ENCODE measurements around the gene STARD13. TPM values are rescaled to one million over a fixed set of nuclear protein-coding genes. Genes with fewer than 3 reads are reported as not detected.

The STARD13 gene
- total RNA-seq, 2 donors from 2014 or later, result 18.9 to 29.7 TPM

GRCh38 chr13:33251131-33251661 lies 34.4 kb downstream of the STARD13 start:
- TF ChIP-seq CTCF (IDR thresholded peaks at IDR 0.05) (no peak), POLR2A (IDR thresholded peaks at IDR 0.05) (no peak)
- Histone ChIP-seq H3K9me3 (no peaks in the 10 kb centered on the region), H3K27ac (peak overlapping the region in 1 of 4 donors; percentile 29), H3K27me3 (no peaks in the 10 kb centered on the region), H3K4me1 (peaks cover under 1% of the 10 kb centered on the region), H3K4me3 (no peak overlapping the region), H3K36me3 (replicated peaks in 1 of 2; ENCODE audit: insufficient read depth in 1 of 2, low read depth in 2 of 2) (no peaks in the 10 kb centered on the region)
- ATAC-seq (peak; percentile 30), DNase-seq (peak in 1 of 4 donors; percentile 40)
- 44 to 49% methylated on average over 2 of the region's 2 CpGs for WGBS, 2 donors
- intact Hi-C loops (cut with DNase I), result no loop called here

- Histone ChIP-seq H3K27ac (peak overlapping the region in 1 of 4 donors; percentile 29), H3K4me1 (peaks cover 6% of the 10 kb centered on the region), H3K4me3 (no peak overlapping the region), H3K27me3 (no peaks in the 10 kb centered on the region), H3K36me3 (replicated peaks in 1 of 2; ENCODE audit: insufficient read depth in 1 of 2, low read depth in 2 of 2) (no peaks in the 10 kb centered on the region), H3K9me3 (no peaks in the 10 kb centered on the region)
- intact Hi-C loops (cut with DNase I), result no loop called here
- DNase-seq (no peak), ATAC-seq (no peak)
- TF ChIP-seq CTCF (IDR thresholded peaks at IDR 0.05) (no peak), POLR2A (IDR thresholded peaks at IDR 0.05) (no peak)
Observed at GRCh38 chr13:33250609-33251008, 34.9 kb downstream of the STARD13 start.

- DNase-seq (no peak), ATAC-seq (no peak)
- peaks cover 10% of the 10 kb centered on the region for H3K4me1 ChIP-seq
- H3K9me3 ChIP-seq, result no peaks in the 10 kb centered on the region
- 84 to 89% methylated on average over 3 of the region's 3 CpGs for WGBS, 2 donors
- H3K27me3 ChIP-seq, result no peaks in the 10 kb centered on the region
- no peak overlapping the region for H3K27ac ChIP-seq
- no peaks in the 10 kb centered on the region for H3K36me3 ChIP-seq (replicated peaks in 1 of 2; ENCODE audit: insufficient read depth in 1 of 2, low read depth in 2 of 2)
- intact Hi-C loops (cut with DNase I), result no loop called here
- H3K4me3 ChIP-seq, result no peak overlapping the region
- no peak for TF ChIP-seq POLR2A (IDR thresholded peaks at IDR 0.05)
Observed at GRCh38 chr13:33249894-33250293, 35.7 kb downstream of the STARD13 start.

- TF ChIP-seq POLR2A (IDR thresholded peaks at IDR 0.05) (no peak), CTCF (IDR thresholded peaks at IDR 0.05) (no peak)
- intact Hi-C loops (cut with DNase I), result no loop called here
- Histone ChIP-seq H3K27ac (peak overlapping the region in 1 of 4 donors; percentile 10), H3K4me3 (no peak overlapping the region), H3K36me3 (replicated peaks in 1 of 2; ENCODE audit: insufficient read depth in 1 of 2, low read depth in 2 of 2) (no peaks in the 10 kb centered on the region), H3K27me3 (no peaks in the 10 kb centered on the region), H3K9me3 (no peaks in the 10 kb centered on the region), H3K4me1 (peaks cover 10% of the 10 kb centered on the region)
- 63 to 68% methylated on average over 6 of the region's 6 CpGs for WGBS, 2 donors
- ATAC-seq (no peak), DNase-seq (no peak)
Observed at GRCh38 chr13:33249066-33249465, 36.5 kb downstream of the STARD13 start.

GRCh38 chr13:33245505-33246158 lies 39.9 kb downstream of the STARD13 start:
- intact Hi-C loops (cut with DNase I), result no loop called here

More at GRCh38 chr13:33245505-33246158, 39.9 kb downstream of the STARD13 start:
- WGBS, 2 donors, result 78 to 83% methylated on average over 1 of the region's 1 CpG
- Histone ChIP-seq H3K27me3 (no peaks in the 10 kb centered on the region), H3K9me3 (no peaks in the 10 kb centered on the region), H3K4me3 (no peak overlapping the region), H3K36me3 (replicated peaks in 1 of 2; ENCODE audit: insufficient read depth in 1 of 2, low read depth in 2 of 2) (no peaks in the 10 kb centered on the region), H3K4me1 (peaks cover 10% of the 10 kb centered on the region), H3K27ac (peak overlapping the region in 1 of 4 donors; percentile 15)
- TF ChIP-seq CTCF (IDR thresholded peaks at IDR 0.05) (no peak), POLR2A (IDR thresholded peaks at IDR 0.05) (no peak)
- DNase-seq (no peak), ATAC-seq (no peak)
